Measurements from ENCODE around the gene PIP5K1B. TPM values are rescaled to one million over a fixed set of nuclear protein-coding genes. Genes with fewer than 3 reads are reported as not detected.

PIP5K1B gene
- total RNA-seq, 6 experiments from 2014 or later = not detected

DNA sequence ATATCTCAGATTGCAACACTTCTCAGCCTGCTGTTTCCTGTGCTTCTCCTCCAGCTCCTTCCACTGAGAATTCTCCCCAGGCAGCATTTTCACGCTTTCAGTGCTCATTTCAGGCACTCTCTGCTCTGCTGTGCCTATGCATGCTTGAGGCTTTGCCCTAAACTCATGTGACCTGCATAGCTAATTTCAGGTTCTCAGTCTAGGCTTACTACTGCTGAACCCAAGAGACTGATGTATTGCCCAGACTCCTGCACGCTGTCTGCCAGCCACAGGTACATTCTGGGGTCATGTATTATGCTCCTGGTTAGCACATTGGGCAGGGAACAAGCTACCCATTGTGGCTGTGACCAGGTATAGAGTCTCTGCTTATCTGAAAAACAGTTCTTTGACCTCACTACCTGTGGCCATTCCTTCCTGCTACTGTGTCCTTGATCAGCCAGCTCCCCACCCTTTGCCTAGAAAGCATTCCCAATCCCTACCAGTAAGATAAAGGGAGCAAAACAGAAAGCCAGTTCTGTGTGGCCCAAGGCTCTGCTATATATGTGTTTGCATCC lies 34.7 kb downstream of the PIP5K1B start:
- no peak for DNase-seq
- Mint-ChIP-seq H3K36me3 (ENCODE audit: low read depth) (no peaks in the 10 kb centered on the region), H3K9me3 (no peaks in the 10 kb centered on the region), H3K4me3 (no peak overlapping the region), H3K27me3 (ENCODE audit: insufficient read depth) (peaks cover 2% of the 10 kb centered on the region; the same call in 1 of the 2 replicates), H3K27ac (no peak overlapping the region), H3K4me1 (ENCODE audit: low read depth) (no peaks in the 10 kb centered on the region)
- TF ChIP-seq CTCF (IDR thresholded peaks at IDR 0.05) = no peak

- H3K9me3 Mint-ChIP-seq = no peaks in the 10 kb centered on the region
- H3K4me3 Mint-ChIP-seq = no peak overlapping the region
- H3K4me1 Mint-ChIP-seq (ENCODE audit: low read depth) = no peaks in the 10 kb centered on the region
- peaks cover 2% of the 10 kb centered on the region; the same call in 1 of the 2 replicates for H3K27me3 Mint-ChIP-seq (ENCODE audit: insufficient read depth)
- TF ChIP-seq CTCF (IDR thresholded peaks at IDR 0.05) = no peak
- H3K27ac Mint-ChIP-seq = no peak overlapping the region
- DNase-seq = no peak
- no peaks in the 10 kb centered on the region for H3K36me3 Mint-ChIP-seq (ENCODE audit: low read depth)
These were observed 35.5 kb downstream of the PIP5K1B start for GRCh38 chr9:68740561-68740960.

DNA sequence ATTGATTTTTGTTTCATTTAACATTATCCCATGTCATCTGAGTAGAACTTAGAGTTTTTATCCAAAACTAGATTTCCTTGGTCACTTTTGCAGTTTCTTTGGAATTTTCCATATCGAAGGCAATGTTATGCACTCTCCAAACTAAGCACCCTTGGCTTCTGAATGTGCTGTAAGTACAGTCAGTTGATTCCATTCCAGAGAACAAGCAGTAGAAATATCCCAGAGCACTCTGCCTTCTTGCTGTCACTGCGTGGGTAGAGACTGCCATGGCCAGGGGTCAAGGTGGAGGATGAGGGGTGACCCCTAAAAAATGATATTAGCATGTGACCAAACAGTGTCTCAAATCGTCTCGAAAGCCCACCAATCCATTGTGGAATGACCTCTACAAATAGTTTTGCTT lies 36.2 kb downstream of the PIP5K1B start:
- TF ChIP-seq CTCF (IDR thresholded peaks at IDR 0.05) = no peak
- no peaks in the 10 kb centered on the region for H3K4me1 Mint-ChIP-seq (ENCODE audit: low read depth)
- DNase-seq = no peak
- H3K4me3 Mint-ChIP-seq = no peak overlapping the region
- no peaks in the 10 kb centered on the region for H3K9me3 Mint-ChIP-seq
- H3K27me3 Mint-ChIP-seq (ENCODE audit: insufficient read depth) = peaks cover 2% of the 10 kb centered on the region; the same call in 1 of the 2 replicates
- H3K27ac Mint-ChIP-seq = no peak overlapping the region
- H3K36me3 Mint-ChIP-seq (ENCODE audit: low read depth) = no peaks in the 10 kb centered on the region

DNA sequence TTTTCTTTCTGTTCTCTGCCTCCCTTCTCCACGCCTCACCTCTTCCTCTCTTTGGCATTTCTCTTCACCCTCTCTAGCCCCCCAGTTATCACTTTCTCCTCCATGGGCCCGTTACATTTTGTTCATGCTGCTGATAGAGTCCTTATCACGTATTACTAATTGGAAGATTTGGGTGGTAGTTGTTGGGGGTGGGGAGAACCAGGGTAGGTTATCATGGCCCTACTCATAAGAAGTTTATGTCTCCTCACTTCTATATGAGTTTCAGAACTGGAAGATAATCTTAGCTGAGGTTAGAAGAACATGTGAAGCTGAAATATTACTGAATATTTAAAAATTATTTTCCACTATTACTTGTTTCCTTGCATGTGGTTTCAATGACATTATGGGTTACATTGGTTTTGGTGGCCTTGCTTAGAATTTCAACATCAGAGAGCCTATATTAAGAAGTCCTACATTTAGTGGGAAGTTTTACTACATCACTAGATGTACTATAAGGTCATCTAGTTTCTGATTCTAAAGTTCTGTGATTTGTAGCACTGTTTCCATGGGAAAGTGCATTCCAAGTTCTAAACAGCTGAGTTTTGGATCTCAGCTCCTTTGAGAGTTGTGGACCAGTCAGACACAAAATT lies 36.8 kb downstream of the PIP5K1B start:
- Mint-ChIP-seq H3K36me3 (ENCODE audit: low read depth) (no peaks in the 10 kb centered on the region), H3K27me3 (ENCODE audit: insufficient read depth) (peaks cover 2% of the 10 kb centered on the region; the same call in 1 of the 2 replicates), H3K4me3 (no peak overlapping the region), H3K9me3 (no peaks in the 10 kb centered on the region), H3K27ac (no peak overlapping the region), H3K4me1 (ENCODE audit: low read depth) (no peaks in the 10 kb centered on the region)
- DNase-seq = no peak
- TF ChIP-seq CTCF (IDR thresholded peaks at IDR 0.05) = no peak

- DNase-seq = no peak
- no peak overlapping the region for H3K4me3 Mint-ChIP-seq
- TF ChIP-seq CTCF (IDR thresholded peaks at IDR 0.05) = no peak
- H3K27ac Mint-ChIP-seq = no peak overlapping the region
- no peaks in the 10 kb centered on the region for H3K9me3 Mint-ChIP-seq
- no peaks in the 10 kb centered on the region for H3K36me3 Mint-ChIP-seq (ENCODE audit: low read depth)
- peaks cover 2% of the 10 kb centered on the region; the same call in 1 of the 2 replicates for H3K27me3 Mint-ChIP-seq (ENCODE audit: insufficient read depth)
- H3K4me1 Mint-ChIP-seq (ENCODE audit: low read depth) = no peaks in the 10 kb centered on the region
These were observed 37.3 kb downstream of the PIP5K1B start for GRCh38 chr9:68742333-68742730.

Data from HFFc6 (cell line).